ENCODE data around the gene PPP6R1. TPM values are rescaled to one million over a fixed set of nuclear protein-coding genes. Genes with fewer than 3 reads are reported as not detected.
A peak's percentile ranks its signal among the peaks of the same experiment; 100 is the strongest.

PPP6R1 gene
- total RNA-seq, 1 donor from 2014 or later = 64.6 TPM

DNA sequence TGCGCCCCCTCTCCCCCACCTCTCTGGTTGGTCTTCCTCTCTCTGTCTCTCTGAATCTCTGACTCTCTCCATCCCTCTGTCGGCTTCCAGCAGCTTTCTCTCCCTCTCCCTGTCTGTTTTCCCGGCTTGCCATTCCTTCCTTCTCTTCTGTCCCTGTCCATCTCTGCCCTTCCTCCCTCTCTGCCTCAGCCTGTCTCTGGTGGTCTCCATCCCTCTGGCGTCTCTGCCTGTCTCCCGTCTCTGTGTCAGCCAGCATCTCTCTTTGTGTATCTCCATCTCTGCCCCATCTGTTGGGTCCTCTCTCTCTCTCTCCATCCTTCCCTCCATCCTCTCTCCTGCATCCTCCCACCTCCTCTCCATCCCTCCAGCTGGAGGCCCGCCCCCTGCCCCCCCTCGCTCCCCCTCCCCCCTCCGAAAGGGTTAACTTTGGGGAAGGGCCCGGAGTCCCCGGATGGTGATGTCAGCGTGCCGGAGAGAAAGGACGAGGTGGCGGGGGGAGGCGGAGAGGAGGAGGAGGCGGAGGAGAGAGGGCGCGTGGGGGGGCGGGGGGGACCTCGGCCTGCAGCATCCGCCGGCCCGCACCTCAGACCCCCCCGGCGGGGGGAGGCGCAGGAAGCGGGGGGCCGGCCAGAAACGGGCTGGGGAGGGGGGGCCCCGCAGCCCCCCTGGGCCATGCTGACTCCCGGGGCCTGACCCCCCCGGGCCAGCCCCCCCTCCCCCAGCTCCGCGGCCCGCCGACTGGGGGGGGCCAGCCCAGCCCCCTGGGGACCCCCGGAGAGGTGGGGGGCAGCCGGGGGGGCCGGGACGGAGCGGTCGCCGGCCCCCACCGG lies 24.9 kb upstream of the PPP6R1 start, which contains the start of gene BRSK1:
BRSK1 (plus strand) TSS at position 450 of the 830 bp plus-strand sequence. CDS start 446 bp downstream, outside the sequence.
- peak; percentile 65 for DNase-seq (ENCODE audit: low read depth)

DNA sequence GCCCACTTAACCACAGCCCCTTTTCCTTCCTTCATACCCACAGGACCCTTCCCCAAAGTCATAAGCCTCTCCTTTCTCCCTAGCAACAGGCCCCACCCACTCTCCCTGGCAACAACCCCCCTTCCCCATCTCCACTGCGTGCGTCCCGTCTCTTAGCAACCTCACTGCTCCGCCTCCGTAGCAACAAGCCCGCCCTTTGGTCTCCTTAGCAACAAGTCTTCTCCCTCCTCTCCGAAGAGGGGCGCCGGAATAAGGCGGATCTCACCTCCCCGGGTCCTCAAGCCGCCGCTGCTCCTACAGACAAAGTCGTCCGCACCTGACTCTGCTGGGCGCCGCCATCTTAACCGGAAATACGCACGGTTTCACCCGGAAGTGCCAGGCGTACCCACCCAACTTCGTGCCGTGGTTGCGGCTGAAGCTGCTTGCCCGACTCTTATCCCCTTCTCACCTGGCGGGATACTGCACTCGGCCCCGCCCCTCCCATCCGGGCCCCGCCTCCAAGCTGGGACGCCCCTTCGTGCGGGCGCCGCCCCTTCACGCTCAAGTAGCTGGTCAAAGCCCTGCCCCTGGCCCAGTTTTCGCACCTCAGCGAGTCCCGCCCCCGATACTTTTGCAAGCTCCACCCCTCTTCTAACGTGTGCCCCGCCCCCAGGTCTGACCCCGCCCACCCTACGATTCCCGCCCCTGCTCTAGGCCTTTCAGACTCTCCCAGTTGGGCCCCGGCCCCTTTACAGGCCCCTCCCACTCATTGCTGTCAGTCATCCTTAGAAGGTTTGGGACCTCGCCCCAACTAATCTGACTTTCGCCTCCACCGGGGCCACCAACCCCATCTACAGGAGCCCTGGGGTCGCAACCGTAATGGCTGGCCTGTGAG lies 21.2 kb upstream of the PPP6R1 start, which contains the start of gene HSPBP1:
HSPBP1 (minus strand) TSS at position 341 of the 874 bp plus-strand sequence. CDS start 502 bp downstream, outside the sequence.
- DNase-seq (ENCODE audit: low read depth) = peak; percentile 92

DNA sequence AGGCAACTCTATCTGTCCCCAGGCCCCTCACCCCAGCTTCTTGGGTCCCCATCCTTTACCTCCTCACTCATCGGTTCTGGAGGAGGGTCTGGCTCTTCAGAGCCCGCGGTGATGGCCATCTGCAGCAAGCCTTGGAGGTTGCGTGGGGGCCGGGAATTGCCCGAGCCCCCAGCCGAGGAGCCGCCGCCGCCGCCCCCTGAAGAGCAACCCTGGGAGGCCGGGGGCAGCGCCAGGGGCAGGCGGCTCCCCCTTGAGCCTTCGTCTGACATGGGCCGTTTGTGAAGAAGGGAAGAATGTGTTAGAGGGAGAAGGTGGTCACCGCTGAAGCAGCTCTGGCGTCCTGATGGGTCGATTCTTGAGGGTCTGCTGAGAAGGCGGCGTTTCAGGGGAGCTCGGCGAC lies 20.5 kb upstream of the PPP6R1 start:
- DNase-seq (ENCODE audit: low read depth) = no peak

DNA sequence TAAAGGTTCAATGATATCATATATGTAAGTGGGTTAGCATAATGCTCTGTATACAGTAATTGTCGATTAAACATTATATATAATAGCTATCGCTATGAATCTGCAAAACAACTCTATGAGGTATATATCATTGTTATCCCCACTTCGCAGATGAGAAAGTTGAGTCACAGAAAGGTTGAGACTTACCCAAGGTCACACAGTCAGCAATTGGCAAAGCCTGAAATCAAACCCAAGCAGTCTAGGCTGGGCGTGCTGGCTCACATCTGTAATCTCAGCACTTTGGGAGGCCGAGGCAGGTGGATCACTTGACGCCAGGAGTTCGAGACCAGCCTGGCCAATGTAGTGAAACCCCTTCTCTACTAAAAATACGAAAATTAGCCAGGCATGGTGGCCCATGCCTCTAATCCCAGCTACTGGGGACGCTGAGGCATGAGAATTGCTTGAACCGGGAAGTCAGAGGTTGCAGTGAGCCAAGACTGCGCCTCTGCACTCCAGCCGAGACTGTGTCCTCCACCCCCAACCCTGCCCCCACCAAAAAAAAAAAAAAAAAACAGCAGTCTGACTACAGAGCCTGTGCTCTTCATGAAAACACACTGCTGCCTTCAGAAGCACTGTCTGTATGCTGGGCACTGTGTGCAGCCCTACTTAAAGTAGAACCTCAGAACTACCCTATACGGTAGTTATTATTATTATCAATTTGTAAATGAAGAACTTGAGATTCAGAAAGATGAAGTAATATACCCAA lies 19.7 kb upstream of the PPP6R1 start:
- DNase-seq (ENCODE audit: low read depth) = no peak

DNA sequence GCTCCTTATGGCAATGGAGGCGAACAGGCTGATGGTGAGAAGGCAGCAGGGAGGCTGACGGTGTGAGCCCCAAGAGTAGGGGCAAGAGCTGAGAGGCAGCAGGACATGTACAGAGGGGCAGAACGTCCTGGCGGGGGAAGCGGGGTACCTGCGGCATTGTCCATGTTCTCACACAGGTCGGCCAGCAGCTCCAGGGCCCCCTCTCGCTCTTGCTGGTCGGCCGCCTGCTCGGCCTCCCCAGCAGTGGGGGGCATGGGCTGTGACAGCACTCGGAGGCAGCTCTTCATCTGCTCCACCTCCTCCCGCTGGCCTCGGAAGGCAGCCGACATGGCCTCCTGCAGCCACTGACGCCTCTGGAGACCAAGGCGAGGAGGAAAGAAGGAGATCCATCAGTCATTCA lies 18.7 kb upstream of the PPP6R1 start:
- no peak for DNase-seq (ENCODE audit: low read depth)

DNA sequence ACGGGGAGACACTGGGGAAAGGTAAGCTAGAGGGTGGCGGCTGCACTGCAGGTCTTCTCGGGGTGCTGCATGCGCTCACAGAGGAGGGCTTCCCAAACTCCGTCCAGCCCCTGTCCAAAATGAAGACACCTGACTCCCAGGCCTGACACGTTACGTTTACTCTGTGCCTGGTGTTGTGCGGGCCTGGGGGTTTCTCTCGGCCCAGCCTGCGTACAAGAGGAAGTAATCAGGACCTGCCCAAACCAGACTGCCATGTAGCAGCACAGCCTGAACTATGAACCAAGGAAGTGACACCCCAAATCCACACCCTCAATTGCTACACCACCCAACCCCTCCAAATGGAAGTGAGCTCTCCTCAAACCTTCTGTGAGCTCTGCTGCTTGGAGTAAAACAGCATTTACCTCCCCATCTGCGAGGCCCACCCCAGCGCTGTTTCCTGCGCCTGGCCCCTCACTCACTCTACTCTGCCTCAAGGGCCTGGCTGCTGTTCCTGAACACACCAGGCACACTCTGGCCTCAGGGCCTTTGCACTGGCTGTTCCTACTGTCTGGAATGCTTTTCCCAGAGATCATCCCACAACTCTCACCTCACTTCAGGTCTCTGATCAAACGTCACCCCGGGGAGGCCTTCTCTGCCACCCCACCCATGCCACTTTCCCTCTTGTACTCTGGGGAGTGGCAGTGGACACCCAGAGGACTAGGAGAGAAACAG lies 18.1 kb upstream of the PPP6R1 start:
- no peak for DNase-seq (ENCODE audit: low read depth)

DNA sequence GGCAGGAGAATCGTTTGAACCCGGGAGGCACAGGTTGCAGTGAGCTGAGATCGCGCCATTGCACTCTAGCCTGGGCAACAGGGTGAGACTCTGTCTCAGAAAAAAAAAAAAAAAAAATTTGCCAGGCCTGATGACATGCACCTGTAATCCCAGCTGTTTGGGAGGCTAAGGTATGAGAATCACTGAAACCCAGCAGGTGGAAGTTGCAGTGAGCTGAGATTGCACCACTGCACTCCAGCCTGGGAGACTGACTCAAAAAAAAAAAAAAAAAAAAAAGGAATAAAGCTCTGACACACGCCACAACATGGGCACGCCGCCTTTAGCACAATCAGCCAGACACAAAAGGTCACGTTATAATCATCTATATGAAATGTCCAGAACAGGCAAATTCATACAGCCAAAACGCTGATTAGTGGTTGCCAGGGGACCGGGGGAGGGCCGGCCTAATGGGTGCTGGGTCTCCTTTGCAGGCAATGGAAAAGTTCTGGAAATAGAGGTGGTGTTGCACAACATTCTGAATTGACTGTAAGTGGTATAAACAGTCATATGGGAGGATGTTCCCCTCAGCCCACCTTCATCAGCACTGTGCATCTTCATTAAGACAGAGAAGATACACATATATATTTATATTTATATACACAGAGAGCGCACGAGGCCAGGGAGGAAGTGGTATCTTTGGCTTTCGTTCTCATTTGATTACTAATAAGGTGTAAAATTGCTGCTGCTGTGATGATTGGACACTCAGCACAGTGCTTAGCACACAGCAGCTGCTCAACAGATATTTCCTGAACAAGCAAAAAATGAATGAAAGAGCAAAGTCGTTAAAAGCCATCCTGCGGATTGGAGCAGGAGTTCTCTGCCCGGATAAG lies 17.3 kb upstream of the PPP6R1 start:
- DNase-seq (ENCODE audit: low read depth) = no peak

DNA sequence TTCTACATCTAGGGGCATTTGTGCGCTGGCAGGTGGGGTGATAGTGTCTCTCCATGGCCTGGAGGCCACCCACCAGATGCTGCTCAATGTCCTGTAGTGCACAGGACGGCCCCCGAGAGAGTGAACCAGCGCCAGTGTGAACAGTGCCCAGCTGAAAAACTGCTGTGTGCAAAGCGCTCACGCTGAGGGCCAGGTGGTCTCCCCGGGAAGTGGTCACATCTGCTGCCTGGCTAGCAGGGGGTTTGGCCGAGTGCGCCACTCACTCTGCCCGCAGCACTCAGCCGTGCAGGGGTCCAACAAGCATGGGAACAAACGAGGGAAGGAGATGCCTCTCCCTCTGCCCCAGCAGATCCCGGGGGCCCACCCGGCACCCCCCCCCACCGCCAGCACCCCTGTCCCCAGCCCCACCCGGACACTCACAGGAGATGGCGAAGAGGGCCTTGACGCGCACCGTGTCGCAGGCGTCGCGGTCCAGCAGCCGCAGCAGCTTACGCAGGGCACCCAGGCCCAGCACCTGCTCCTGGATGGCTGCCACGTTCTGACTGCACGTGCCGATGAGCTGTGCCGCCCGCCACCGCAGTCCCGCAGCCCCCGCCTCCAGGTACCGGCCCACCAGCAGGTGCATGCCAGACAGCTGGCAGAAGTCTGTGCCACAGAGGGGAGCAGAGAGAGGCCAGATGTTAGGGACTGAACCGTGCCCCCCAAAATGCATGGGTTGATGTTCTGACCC lies 15.3 kb upstream of the PPP6R1 start:
- no peak for DNase-seq (ENCODE audit: low read depth)

DNA sequence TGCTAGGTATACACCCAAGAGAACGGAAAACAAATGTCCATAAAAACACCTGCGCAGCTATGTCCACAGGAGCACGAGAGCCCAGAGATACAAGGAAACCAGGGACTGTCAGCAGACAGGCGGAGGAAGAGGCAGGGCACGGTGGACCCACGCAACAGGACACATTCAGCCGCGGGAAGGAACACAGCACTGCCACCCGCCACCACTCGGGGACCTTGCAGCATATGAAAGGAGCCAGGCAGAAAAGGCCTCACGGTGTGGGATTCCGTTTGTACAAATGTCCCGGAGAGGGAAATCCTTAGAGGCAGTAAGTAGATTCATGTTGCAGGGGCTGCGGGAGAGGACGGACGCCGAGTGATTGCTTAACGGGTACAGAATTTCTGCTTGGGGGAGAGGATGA lies 13.3 kb upstream of the PPP6R1 start:
- no peak for DNase-seq (ENCODE audit: low read depth)

DNA sequence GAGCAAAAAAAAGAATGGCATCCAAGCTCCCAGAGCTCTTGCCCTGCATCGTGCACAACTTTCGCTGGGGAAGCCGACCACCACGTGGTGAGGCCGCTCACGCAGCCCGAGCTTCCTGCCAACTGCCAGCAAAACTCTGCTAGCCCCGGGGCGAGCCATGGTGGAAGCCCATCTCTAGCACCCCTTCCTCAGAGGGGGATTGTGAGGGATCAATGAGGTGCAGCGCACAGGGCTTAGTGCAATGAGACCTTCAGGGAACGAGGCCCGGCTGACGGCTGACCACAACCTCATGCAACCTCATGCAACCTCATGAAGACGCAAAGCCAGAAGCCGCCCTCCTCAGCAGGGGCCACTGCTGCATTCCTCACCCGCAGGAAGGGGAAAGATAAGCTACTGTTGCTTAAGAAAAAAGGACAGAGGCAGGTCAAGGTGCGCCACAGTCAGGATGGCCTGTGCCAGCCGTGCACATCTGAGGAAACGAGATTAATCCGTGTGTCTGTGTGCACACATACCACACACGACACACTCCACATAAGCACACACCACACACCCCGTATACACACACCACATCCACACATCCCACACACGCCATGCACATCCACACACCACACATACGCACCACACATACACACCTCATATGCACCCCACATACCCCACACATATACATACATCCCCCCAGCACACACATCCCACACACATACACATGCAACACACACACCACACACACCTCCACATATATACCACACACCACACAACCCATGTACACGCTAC lies 11.5 kb upstream of the PPP6R1 start:
- DNase-seq (ENCODE audit: low read depth) = no peak

DNA sequence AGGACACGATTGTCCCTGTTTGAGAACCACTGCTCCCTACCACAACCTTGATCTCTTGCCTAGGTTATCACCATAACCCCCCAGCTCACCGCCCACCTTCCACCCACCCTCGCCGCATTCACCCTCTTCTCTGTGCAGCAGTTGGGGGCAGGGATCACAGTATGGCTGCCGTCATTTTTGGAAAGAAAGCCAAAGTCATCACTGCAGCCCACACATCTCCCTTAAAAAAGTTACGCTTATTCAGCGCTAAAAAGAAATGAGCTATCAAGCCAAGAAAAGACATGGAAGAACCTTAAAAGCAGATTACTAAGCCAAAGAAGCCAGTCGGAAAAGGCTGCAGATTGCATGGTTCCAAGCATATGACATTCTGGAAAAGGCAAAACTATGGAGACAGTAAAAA lies 10.5 kb upstream of the PPP6R1 start:
- no peak for DNase-seq (ENCODE audit: low read depth)

DNA sequence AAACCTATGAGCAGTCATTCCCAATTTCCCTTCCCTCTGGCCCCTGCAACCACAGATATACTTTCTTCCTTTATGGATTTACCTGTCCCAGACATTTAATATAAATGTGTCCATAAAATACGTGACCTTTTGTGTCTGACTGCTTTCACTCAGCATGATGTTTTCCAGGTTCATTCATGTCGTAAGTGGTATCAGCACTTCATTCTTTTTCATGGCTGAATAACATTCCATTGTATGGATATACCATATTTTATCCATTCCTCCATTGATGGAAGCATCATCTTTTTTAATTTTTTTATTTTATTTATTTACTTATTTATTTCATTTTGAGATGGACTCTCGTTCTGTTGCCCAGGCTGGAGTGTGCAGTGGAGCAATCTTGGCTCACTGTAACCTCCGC lies 8.0 kb upstream of the PPP6R1 start:
- no peak for DNase-seq (ENCODE audit: low read depth)

DNA sequence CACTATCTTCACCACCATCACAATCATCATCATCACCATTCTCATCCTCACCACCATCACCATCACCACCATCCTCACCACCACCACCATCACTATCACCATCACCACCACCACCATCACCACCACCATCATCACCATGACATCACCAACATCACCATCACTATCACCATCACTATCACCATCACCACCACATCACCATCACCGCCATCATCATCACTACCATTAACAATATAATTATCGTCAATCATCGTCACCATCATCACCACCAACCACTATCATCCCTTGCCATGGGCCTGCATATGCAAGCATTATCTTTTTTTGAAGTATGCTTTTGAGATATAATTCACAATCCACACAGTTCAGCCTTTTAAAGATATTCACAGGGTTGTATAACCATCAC lies 7.6 kb upstream of the PPP6R1 start:
- DNase-seq (ENCODE audit: low read depth) = no peak

DNA sequence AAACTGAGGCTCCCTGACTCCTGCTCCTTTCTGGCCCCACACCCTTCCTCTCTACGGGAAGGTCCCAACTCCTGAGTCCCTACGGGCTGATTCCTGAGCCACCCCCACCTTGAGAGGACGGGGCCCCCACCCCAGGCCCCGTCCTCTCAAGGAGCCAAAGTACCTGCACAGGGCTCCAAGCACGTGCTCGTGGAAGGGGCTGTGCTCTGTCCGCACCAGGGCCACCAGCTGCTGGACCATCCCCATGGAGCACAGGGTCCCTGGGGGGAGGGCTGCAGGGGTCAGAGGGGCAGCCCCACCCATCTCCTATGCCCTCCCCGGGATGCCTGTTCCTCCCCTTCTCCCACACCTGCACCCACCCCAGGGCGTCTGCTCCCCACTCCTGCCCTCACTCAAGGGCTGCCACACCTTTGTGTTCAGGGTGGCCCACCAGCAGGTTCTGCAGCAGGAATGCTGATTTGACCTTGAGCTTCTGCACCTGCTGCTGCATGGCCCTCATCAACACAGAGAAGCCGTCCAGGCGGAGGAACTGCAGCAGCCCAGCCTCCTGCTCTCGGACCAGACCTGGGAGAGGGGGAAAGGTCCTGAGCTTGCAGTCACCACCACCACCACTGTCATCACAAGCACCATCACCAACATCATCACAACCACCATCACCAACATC lies 7.0 kb upstream of the PPP6R1 start:
- no peak for DNase-seq (ENCODE audit: low read depth)

DNA sequence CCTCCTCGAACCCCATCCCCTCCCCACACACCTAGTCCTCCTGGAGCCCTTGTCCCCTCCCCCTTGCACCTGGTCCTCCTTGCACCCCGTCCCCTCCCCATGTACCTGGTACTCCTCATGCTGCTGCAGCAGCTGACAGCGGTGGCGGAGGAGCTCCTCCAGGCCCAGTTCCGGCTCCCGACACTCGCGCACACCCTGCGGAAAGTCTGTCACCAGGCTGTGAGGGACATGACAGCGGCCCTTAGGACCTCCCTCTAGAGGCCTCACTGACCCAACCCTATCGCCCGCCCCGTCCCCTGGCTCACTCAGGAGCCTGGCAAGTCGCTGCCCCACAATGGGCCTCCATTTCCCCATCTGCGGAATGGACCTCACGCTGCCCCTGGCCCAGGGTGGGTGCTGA lies 6.4 kb upstream of the PPP6R1 start:
- DNase-seq (ENCODE audit: low read depth) = no peak

DNA sequence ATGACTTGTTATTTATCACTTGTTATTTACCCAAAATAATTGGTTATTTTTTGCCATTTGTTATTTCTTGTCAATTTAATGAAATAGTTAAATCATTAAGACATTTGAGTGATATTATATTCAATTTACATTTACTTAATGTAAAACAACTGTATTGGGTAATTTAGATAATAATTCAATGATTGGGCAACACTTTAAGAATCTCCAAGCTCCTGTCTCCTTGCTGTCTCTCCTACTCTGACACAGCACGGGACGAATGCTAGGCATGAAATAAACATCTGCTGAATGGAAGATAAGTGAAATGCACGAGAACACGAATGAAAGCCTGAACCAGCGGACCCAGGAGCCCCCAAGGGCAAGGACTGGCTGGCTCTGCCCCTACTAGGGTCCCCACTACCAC lies 5.7 kb upstream of the PPP6R1 start:
- DNase-seq (ENCODE audit: low read depth) = no peak

DNA sequence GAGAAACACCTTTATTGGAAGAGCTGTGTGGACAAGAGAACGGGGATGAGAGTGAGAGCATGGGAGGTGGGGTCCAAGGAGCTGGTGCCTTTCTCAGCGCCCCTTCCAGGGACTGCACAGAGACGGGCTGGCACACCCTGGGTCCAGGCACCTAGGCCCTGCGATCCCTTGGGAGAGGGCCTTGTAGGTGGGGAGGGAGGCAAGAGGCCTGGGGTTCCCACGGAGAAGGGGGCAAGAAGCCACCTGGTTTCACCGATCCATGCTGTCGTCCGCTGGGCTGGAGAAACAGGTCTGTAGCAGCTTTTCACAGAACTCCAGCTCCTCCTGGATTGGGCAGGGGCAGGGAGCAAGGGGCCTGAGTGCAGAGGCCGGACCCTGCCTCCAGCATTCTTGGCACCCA lies 3.5 kb upstream of the PPP6R1 start:
- no peak for DNase-seq (ENCODE audit: low read depth)

DNA sequence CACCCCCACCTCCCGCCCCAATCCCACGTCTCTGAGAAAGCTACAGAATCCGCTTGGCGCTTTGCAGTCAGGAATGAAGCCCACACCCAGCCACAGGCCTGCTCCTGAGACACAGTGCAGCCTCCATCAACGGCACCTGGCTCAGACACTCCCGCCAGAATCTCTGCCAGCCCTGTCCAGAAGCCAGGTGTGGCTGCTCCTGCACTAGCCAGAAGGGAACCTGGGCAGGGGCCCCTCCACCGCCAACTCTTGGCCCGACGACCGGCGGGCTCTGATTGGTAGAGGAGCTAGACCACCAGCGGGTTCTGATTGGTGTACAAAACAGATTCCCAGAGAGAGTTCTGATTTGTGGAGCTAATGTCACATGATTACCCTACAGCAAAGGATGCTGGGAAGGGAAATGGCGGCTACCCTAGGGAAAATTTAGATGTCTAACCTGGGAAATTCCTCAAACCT lies 2.9 kb upstream of the PPP6R1 start:
- no peak for DNase-seq (ENCODE audit: low read depth)

All from myocyte (in vitro differentiated cells).